ENCODE results near the gene NDUFAF8. TPM values are rescaled to one million over a fixed set of nuclear protein-coding genes. Genes with fewer than 3 reads are reported as not detected.

NDUFAF8 gene
- total RNA-seq, 3 donors from 2014 or later = 24.5 to 31.6 (median 31.2) TPM

DNA sequence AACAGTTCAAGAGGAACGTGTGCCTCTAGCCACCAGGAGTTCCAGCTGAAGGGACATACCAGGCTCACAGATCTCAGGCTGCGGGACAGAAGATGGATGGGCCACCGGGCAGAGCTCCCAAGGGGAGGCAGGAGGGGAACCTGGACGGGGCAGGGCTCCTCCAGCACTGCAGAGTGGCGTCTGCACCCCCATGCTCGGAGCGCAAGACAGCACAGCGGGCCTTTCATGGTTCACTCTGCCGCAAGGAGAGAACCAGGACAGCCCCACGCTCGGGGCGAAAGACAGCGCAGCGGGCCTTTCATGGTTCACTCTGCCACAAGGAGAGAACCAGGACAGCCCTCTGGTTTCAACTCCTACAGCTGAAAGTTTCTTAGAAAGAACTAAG is 35.3 kb downstream of the NDUFAF8 start:
- Histone ChIP-seq H3K4me3 (no peak overlapping the region), H3K9me3 (no peaks in the 10 kb centered on the region), H3K4me1 (ENCODE audit: low read depth) (peaks cover 4% of the 10 kb centered on the region), H3K36me3 (ENCODE audit: low read depth) (peaks cover 4% of the 10 kb centered on the region)
- intact Hi-C loops (cut with DNase I, micrococcal nuclease) = no loop called here
- TF ChIP-seq, protein P1, sequence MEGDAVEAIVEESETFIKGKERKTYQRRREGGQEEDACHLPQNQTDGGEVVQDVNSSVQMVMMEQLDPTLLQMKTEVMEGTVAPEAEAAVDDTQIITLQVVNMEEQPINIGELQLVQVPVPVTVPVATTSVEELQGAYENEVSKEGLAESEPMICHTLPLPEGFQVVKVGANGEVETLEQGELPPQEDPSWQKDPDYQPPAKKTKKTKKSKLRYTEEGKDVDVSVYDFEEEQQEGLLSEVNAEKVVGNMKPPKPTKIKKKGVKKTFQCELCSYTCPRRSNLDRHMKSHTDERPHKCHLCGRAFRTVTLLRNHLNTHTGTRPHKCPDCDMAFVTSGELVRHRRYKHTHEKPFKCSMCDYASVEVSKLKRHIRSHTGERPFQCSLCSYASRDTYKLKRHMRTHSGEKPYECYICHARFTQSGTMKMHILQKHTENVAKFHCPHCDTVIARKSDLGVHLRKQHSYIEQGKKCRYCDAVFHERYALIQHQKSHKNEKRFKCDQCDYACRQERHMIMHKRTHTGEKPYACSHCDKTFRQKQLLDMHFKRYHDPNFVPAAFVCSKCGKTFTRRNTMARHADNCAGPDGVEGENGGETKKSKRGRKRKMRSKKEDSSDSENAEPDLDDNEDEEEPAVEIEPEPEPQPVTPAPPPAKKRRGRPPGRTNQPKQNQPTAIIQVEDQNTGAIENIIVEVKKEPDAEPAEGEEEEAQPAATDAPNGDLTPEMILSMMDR (IDR thresholded peaks at IDR 0.05) = no peak
- DNase-seq (peak in 1 of 3 donors; percentile 31), ATAC-seq (no peak)

DNA sequence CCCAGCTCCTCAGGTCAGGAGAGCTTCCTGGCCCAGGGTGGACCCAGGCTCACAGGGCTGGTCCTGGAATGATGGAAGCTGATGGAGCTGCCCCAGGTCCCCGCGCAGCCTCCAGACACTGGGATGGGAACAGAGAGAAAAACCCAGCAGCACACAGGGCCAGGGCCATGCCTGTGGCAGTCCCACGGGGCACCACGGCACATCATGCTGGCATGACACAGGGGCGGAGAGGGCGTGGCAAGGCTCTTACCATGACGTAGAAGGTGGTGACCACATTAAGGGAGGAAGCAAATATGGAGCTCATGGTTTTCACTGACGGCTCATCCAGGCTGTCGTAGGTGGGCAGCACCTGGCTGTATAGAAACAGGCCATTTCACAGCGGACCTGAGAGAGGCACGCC is 37.7 kb downstream of the NDUFAF8 start:
- peak in 1 of 3 donors; percentile 30 for DNase-seq
- peaks cover 5% of the 10 kb centered on the region for H3K36me3 ChIP-seq (ENCODE audit: low read depth)
- no peak for ATAC-seq
- H3K4me1 ChIP-seq (ENCODE audit: low read depth) = peaks cover 4% of the 10 kb centered on the region
- TF ChIP-seq, protein P1 (IDR thresholded peaks at IDR 0.05) = no peak
- intact Hi-C loops (cut with DNase I, micrococcal nuclease) = no loop called here
- no peak overlapping the region for H3K4me3 ChIP-seq
- no peaks in the 10 kb centered on the region for H3K9me3 ChIP-seq

DNA sequence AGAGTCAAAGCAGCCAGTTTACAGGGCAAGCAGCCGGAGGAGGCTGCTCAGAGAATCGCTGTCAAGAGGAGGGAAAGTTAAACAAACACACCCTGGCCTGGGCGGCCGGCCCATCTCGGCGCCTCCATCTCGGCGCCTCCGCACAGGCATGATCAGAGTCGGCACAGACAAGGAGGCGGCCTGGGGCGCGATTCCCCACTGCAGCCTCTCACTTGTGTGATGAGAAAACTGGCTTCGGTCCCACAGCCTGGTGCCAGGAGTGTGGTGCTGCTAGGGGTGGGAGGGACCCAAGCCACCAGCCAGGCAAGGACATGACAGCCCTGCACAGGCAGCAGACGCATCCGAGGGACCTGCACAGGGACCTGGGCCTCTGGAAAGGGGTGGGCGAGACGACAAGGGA is 38.3 kb downstream of the NDUFAF8 start:
- intact Hi-C loops (cut with DNase I, micrococcal nuclease) = no loop called here
- peaks cover 4% of the 10 kb centered on the region for H3K4me1 ChIP-seq (ENCODE audit: low read depth)
- peak in 2 of 3 donors; percentile 57 to 63 for DNase-seq
- ATAC-seq = peak; percentile 82
- no peak overlapping the region for H3K4me3 ChIP-seq
- no peaks in the 10 kb centered on the region for H3K9me3 ChIP-seq
- H3K36me3 ChIP-seq (ENCODE audit: low read depth) = peaks cover 5% of the 10 kb centered on the region
- TF ChIP-seq, protein P1 (IDR thresholded peaks at IDR 0.05) = no peak

DNA sequence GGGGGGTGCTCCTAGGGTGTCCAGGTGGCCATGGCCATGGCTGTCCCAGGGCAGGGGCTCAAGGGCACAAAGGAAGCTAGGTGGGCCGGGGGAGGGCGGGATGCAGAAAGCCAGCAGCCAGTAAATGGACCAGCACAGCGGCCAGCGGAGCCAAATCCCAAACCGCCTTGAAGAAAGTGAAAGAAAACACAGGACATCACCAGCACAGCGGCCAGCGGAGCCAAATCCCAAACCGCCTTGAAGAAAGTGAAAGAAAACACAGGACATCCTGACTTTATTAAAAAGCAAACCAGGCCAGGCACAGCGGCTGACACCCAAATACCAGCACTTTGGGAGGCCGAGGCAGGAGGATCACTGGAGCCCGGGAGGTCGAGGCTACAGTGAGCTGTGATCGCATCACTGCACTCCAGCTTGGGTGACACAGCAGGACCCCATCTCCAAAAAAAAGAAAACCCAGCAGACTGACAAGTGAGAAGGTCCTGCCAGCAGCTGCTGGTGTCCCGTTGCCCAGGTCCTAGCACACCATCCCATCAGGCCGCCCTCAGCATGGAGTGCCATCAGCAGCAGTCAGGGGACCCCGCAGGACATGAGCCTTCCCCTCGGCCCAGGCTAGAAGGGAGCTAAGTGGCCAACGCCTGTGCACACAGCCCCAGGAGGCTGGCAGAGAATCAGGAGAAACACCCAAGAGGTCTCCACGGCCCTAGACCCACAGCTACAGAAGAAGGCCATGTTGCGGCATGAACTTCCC is 39.0 kb downstream of the NDUFAF8 start:
- no peaks in the 10 kb centered on the region for H3K9me3 ChIP-seq
- peak; percentile 15 for ATAC-seq
- H3K4me3 ChIP-seq = no peak overlapping the region
- peak in 1 of 3 donors; percentile 44 for DNase-seq
- peaks cover 5% of the 10 kb centered on the region for H3K36me3 ChIP-seq (ENCODE audit: low read depth)
- TF ChIP-seq, protein P1 (IDR thresholded peaks at IDR 0.05) = no peak
- peaks cover 4% of the 10 kb centered on the region for H3K4me1 ChIP-seq (ENCODE audit: low read depth)
- intact Hi-C loops (cut with DNase I, micrococcal nuclease) = no loop called here

DNA sequence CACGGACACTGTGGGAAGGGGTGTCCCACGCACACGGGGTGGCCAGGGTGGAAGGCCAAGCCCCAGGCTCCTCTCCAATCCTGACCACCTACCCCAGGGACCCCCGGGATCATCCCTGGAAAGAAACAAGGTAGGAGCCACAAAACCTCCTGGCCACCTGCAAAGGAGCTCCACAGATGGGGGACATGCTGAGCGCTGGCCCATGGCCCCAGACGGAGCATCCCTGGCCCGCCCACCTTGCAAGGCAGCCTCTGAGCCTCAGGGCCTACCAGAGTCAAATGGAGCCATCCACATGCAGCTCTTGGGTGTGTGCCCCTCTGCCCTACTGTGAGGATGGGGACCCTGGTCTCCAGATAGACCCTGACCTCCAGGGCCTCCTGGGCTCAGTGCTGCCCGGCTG is 39.7 kb downstream of the NDUFAF8 start:
- intact Hi-C loops (cut with DNase I, micrococcal nuclease) = no loop called here
- H3K36me3 ChIP-seq (ENCODE audit: low read depth) = peaks cover 5% of the 10 kb centered on the region
- ATAC-seq (no peak), DNase-seq (no peak)
- H3K4me1 ChIP-seq (ENCODE audit: low read depth) = peaks cover 4% of the 10 kb centered on the region
- H3K4me3 ChIP-seq = no peak overlapping the region
- TF ChIP-seq, protein P1 (IDR thresholded peaks at IDR 0.05) = no peak
- no peaks in the 10 kb centered on the region for H3K9me3 ChIP-seq
